Central memory CD8-positive, alpha-beta T cell (primary cell): ENCODE data around the gene AGFG2.
A peak's percentile ranks its signal among the peaks of the same experiment; 100 is the strongest.

Experiments
- ATAC-seq: fragments of 150-1000 bp; cut with Tn5 transposase; replicated peaks from 2 replicates; pipeline ENCODE4 v1.10.0; 2022; ENCODE audit warnings: mild to moderate bottlenecking, moderate FRiP score, moderate number of reproducible peaks; ENCODE audit not compliant: poor library complexity, severe bottlenecking; ENCODE audit errors: extremely low read depth
- DNase-seq, 2 donors: peaks; one replicate each; pipeline ENCODE4 v3.0.0; 2021; ENCODE audit warnings: low spot score in 2 of 2
- H3K27ac Mint-ChIP-seq: one replicate; pipeline ENCODE4 v1.8.0; 2022; ENCODE audit warnings: low read depth, mild to moderate bottlenecking, moderate library complexity, mixed read lengths
- H3K27me3 Mint-ChIP-seq: one replicate; pipeline ENCODE4 v1.8.0; 2022; ENCODE audit warnings: mixed read lengths
- H3K36me3 Mint-ChIP-seq: one replicate; pipeline ENCODE4 v1.8.0; 2022; ENCODE audit warnings: mild to moderate bottlenecking, moderate library complexity, mixed read lengths; ENCODE audit not compliant: insufficient read depth
- H3K4me1 Mint-ChIP-seq: one replicate; pipeline ENCODE4 v1.8.0; 2022; ENCODE audit warnings: mixed read lengths
- H3K4me3 Mint-ChIP-seq: one replicate; pipeline ENCODE4 v1.8.0; 2022; ENCODE audit warnings: mild to moderate bottlenecking, moderate library complexity, mixed read lengths
- H3K9me3 Mint-ChIP-seq: one replicate; pipeline ENCODE4 v1.8.0; 2022; ENCODE audit warnings: mixed read lengths

AGFG2 gene

GRCh38 chr7:100573691-100574361 lies 34.8 kb downstream of the AGFG2 start, which contains the start of gene SAP25:
TSS of gene SAP25 (minus strand) at chr7:100573900. CDS start at chr7:100573742, 158 bp downstream.
- no peaks in the 10 kb centered on the region for H3K27me3 Mint-ChIP-seq
- no peaks in the 10 kb centered on the region for H3K9me3 Mint-ChIP-seq
- H3K27ac Mint-ChIP-seq = peak within 1 kb of the TSS; percentile 32
- H3K36me3 Mint-ChIP-seq = peaks cover 29% of the 10 kb centered on the region
- H3K4me3 Mint-ChIP-seq = no peak within 1 kb of the TSS
- DNase-seq (no peak), ATAC-seq (no peak)
- peaks cover 14% of the 10 kb centered on the region for H3K4me1 Mint-ChIP-seq

- Mint-ChIP-seq H3K4me3 (no peak overlapping the region), H3K36me3 (peaks cover 34% of the 10 kb centered on the region), H3K27me3 (no peaks in the 10 kb centered on the region), H3K27ac (peak overlapping the region; percentile 32), H3K4me1 (peaks cover 6% of the 10 kb centered on the region), H3K9me3 (no peaks in the 10 kb centered on the region)
- no peak for ATAC-seq
- no peak for DNase-seq
Observed at GRCh38 chr7:100574362-100575205, 35.6 kb downstream of the AGFG2 start.

- H3K4me1 Mint-ChIP-seq = peaks cover 6% of the 10 kb centered on the region
- no peak for ATAC-seq
- no peaks in the 10 kb centered on the region for H3K9me3 Mint-ChIP-seq
- peak overlapping the region; percentile 32 for H3K27ac Mint-ChIP-seq
- no peak for DNase-seq
- peaks cover 37% of the 10 kb centered on the region for H3K36me3 Mint-ChIP-seq
- H3K27me3 Mint-ChIP-seq = no peaks in the 10 kb centered on the region
- no peak overlapping the region for H3K4me3 Mint-ChIP-seq
Observed at GRCh38 chr7:100575206-100575631, 36.2 kb downstream of the AGFG2 start.

- peaks cover 37% of the 10 kb centered on the region for H3K36me3 Mint-ChIP-seq
- no peak overlapping the region for H3K27ac Mint-ChIP-seq
- no peak for DNase-seq
- ATAC-seq = no peak
- H3K4me1 Mint-ChIP-seq = peaks cover 6% of the 10 kb centered on the region
- H3K4me3 Mint-ChIP-seq = no peak overlapping the region
- no peaks in the 10 kb centered on the region for H3K9me3 Mint-ChIP-seq
- no peaks in the 10 kb centered on the region for H3K27me3 Mint-ChIP-seq
Observed at GRCh38 chr7:100575746-100576383, 36.9 kb downstream of the AGFG2 start.

- Mint-ChIP-seq H3K4me1 (peaks cover 6% of the 10 kb centered on the region), H3K27ac (no peak overlapping the region)
- ATAC-seq = no peak
Observed at GRCh38 chr7:100576384-100576993, 37.5 kb downstream of the AGFG2 start.

GRCh38 chr7:100577103-100577502 lies 38.1 kb downstream of the AGFG2 start:
- no peak overlapping the region for H3K27ac Mint-ChIP-seq
- H3K36me3 Mint-ChIP-seq = peaks cover 37% of the 10 kb centered on the region
- no peaks in the 10 kb centered on the region for H3K27me3 Mint-ChIP-seq
- no peaks in the 10 kb centered on the region for H3K9me3 Mint-ChIP-seq
- peaks cover 2% of the 10 kb centered on the region for H3K4me1 Mint-ChIP-seq
- no peak overlapping the region for H3K4me3 Mint-ChIP-seq
- DNase-seq (no peak), ATAC-seq (no peak)

More at GRCh38 chr7:100576384-100576993, 37.5 kb downstream of the AGFG2 start:
- no peaks in the 10 kb centered on the region for H3K9me3 Mint-ChIP-seq
- H3K4me3 Mint-ChIP-seq = no peak overlapping the region
- H3K36me3 Mint-ChIP-seq = peaks cover 37% of the 10 kb centered on the region
- H3K27me3 Mint-ChIP-seq = no peaks in the 10 kb centered on the region
- DNase-seq = no peak

- H3K9me3 Mint-ChIP-seq = no peaks in the 10 kb centered on the region
- no peaks in the 10 kb centered on the region for H3K27me3 Mint-ChIP-seq
- no peak overlapping the region for H3K4me3 Mint-ChIP-seq
- no peaks in the 10 kb centered on the region for H3K4me1 Mint-ChIP-seq
- ATAC-seq = no peak
- DNase-seq = no peak
- H3K36me3 Mint-ChIP-seq = peaks cover 38% of the 10 kb centered on the region
- H3K27ac Mint-ChIP-seq = no peak overlapping the region
Observed at GRCh38 chr7:100577507-100577906, 38.5 kb downstream of the AGFG2 start.

- no peaks in the 10 kb centered on the region for H3K9me3 Mint-ChIP-seq
- DNase-seq = no peak
- peaks cover 36% of the 10 kb centered on the region for H3K36me3 Mint-ChIP-seq
- no peak overlapping the region for H3K27ac Mint-ChIP-seq
- H3K27me3 Mint-ChIP-seq = no peaks in the 10 kb centered on the region
- ATAC-seq = no peak
- H3K4me1 Mint-ChIP-seq = peaks cover 5% of the 10 kb centered on the region
- no peak overlapping the region for H3K4me3 Mint-ChIP-seq
Observed at GRCh38 chr7:100578246-100579183, 39.5 kb downstream of the AGFG2 start.

GRCh38 chr7:100580466-100581283 lies 41.7 kb downstream of the AGFG2 start:
- Mint-ChIP-seq H3K4me1 (peaks cover 25% of the 10 kb centered on the region), H3K9me3 (no peaks in the 10 kb centered on the region), H3K4me3 (no peak overlapping the region), H3K36me3 (peaks cover 31% of the 10 kb centered on the region), H3K27me3 (no peaks in the 10 kb centered on the region), H3K27ac (no peak overlapping the region)
- DNase-seq = no peak
- no peak for ATAC-seq

- Mint-ChIP-seq H3K4me1 (peaks cover 31% of the 10 kb centered on the region), H3K36me3 (peaks cover 28% of the 10 kb centered on the region), H3K4me3 (peak overlapping the region; percentile 97), H3K27ac (no peak overlapping the region), H3K9me3 (no peaks in the 10 kb centered on the region), H3K27me3 (no peaks in the 10 kb centered on the region)
- ATAC-seq (no peak), DNase-seq (no peak)
Observed at GRCh38 chr7:100582041-100582579, 43.1 kb downstream of the AGFG2 start.

- Mint-ChIP-seq H3K4me1 (peaks cover 31% of the 10 kb centered on the region), H3K27me3 (no peaks in the 10 kb centered on the region), H3K36me3 (peaks cover 27% of the 10 kb centered on the region), H3K27ac (peak overlapping the region; percentile 97), H3K9me3 (no peaks in the 10 kb centered on the region), H3K4me3 (peak overlapping the region; percentile 97)
- DNase-seq (no peak), ATAC-seq (no peak)
Observed at GRCh38 chr7:100582650-100583049, 43.6 kb downstream of the AGFG2 start.
